ENCODE results near the gene ASB2. TPM values are rescaled to one million over a fixed set of nuclear protein-coding genes. Genes with fewer than 3 reads are reported as not detected.
A peak's percentile ranks its signal among the peaks of the same experiment; 100 is the strongest.

Gene ASB2
- polyA plus RNA-seq, 3 donors = 0.25 to 2.5 (median 1.4) TPM

- no peak overlapping the region for H3K4me2 ChIP-seq (replicated peaks; ENCODE audit: extremely low read depth, low read length, poor library complexity, severe bottlenecking)
- peaks cover 57 to 73% of the 10 kb centered on the region in 2 donors for H3K4me1 ChIP-seq (ENCODE audit: control insufficient read depth in 1 of 2, insufficient read depth in 2 of 2, low read length in 2 of 2)
- H3K9me3 ChIP-seq (replicated peaks in 1 of 2; ENCODE audit: control insufficient read depth in 1 of 2, insufficient read depth in 1 of 2, low read length in 2 of 2) = no peaks in the 10 kb centered on the region
- 91% methylated on average over 8 of the region's 10 CpGs for WGBS (ENCODE audit: insufficient coverage)
- Mint-ChIP-seq H3K36me3 (peaks cover 5 to 14% of the 10 kb centered on the region in 2 donors), H3K27ac (peak overlapping the region in 1 of 7 donors; percentile 58), H3K4me3 (no peak overlapping the region), H3K4me1 (peaks cover 81% of the 10 kb centered on the region), H3K27me3 (ENCODE audit: low read depth in 3 of 3) (peaks cover 4 to 10% (median 7%) of the 10 kb centered on the region in 3 donors), H3K9me3 (peaks cover 0 to 2% (median 0%) of the 10 kb centered on the region in 7 donors)
- no peaks in the 10 kb centered on the region for H4K20me1 ChIP-seq (ENCODE audit: insufficient read depth, low read length)
- no peaks in the 10 kb centered on the region for H3K27me3 ChIP-seq (ENCODE audit: control insufficient read depth in 2 of 2, insufficient read depth in 2 of 2, low read length in 2 of 2)
- no peak overlapping the region for H3K27ac ChIP-seq (ENCODE audit: low read depth in 1 of 2, low read length in 2 of 2)
- no peak overlapping the region for H3K9ac ChIP-seq (ENCODE audit: insufficient read depth, low read length, poor library complexity, severe bottlenecking)
- no peak overlapping the region for H2AFZ ChIP-seq (ENCODE audit: insufficient read depth, low read depth, low read length, poor library complexity, severe bottlenecking)
- TF ChIP-seq CTCF (IDR thresholded peaks at IDR 0.05) = no peak
- no peaks in the 10 kb centered on the region for H3K36me3 ChIP-seq (replicated peaks in 1 of 2; ENCODE audit: control insufficient read depth in 1 of 2, insufficient read depth in 2 of 2, low read length in 2 of 2)
- no peaks in the 10 kb centered on the region for H3K79me2 ChIP-seq (ENCODE audit: insufficient read depth, low read length)
- intact Hi-C loops (cut with micrococcal nuclease) = loop anchor here in 1 of 2 donors (10.0 kb wide), 1 partner anchor 629 kb away; the partner anchor contains the start of gene BTBD7
- H3K4me3 ChIP-seq (replicated peaks in 1 of 3; ENCODE audit: low read depth in 2 of 3, low read length in 3 of 3) = no peak overlapping the region
- DNase-seq = no peak
Observed at GRCh38 chr14:93964281-93964680, 12.1 kb downstream of the ASB2 start.

- H3K9me3 Mint-ChIP-seq = peaks cover 0 to 2% (median 0%) of the 10 kb centered on the region in 7 donors
- no peaks in the 10 kb centered on the region for H4K20me1 ChIP-seq (ENCODE audit: insufficient read depth, low read length)
- H3K4me3 Mint-ChIP-seq = peak overlapping the region; percentile 7 to 13
- H3K79me2 ChIP-seq (ENCODE audit: insufficient read depth, low read length) = no peaks in the 10 kb centered on the region
- H3K27me3 ChIP-seq (ENCODE audit: control insufficient read depth in 2 of 2, insufficient read depth in 2 of 2, low read length in 2 of 2) = no peaks in the 10 kb centered on the region
- DNase-seq = no peak
- no peak overlapping the region for H3K4me3 ChIP-seq (replicated peaks in 1 of 3; ENCODE audit: low read depth in 2 of 3, low read length in 3 of 3)
- H2AFZ ChIP-seq (ENCODE audit: insufficient read depth, low read depth, low read length, poor library complexity, severe bottlenecking) = no peak overlapping the region
- no peak overlapping the region for H3K9ac ChIP-seq (ENCODE audit: insufficient read depth, low read length, poor library complexity, severe bottlenecking)
- no peak overlapping the region for H3K27ac ChIP-seq (ENCODE audit: low read depth in 1 of 2, low read length in 2 of 2)
- peaks cover 5 to 14% of the 10 kb centered on the region in 2 donors for H3K36me3 Mint-ChIP-seq
- H3K4me1 Mint-ChIP-seq = peaks cover 82% of the 10 kb centered on the region
- no peak overlapping the region for H3K4me2 ChIP-seq (replicated peaks; ENCODE audit: extremely low read depth, low read length, poor library complexity, severe bottlenecking)
- peaks cover 58 to 73% of the 10 kb centered on the region in 2 donors for H3K4me1 ChIP-seq (ENCODE audit: control insufficient read depth in 1 of 2, insufficient read depth in 2 of 2, low read length in 2 of 2)
- 96% methylated on average over 3 of the region's 4 CpGs for WGBS (ENCODE audit: insufficient coverage)
- intact Hi-C loops (cut with micrococcal nuclease) = loop anchor here in 1 of 2 donors (10.0 kb wide), 1 partner anchor 629 kb away; the partner anchor contains the start of gene BTBD7
- peak overlapping the region in 5 of 7 donors; percentile 84 to 97 (median 94) for H3K27ac Mint-ChIP-seq
- H3K36me3 ChIP-seq (replicated peaks in 1 of 2; ENCODE audit: control insufficient read depth in 1 of 2, insufficient read depth in 2 of 2, low read length in 2 of 2) = no peaks in the 10 kb centered on the region
- no peak for TF ChIP-seq CTCF (IDR thresholded peaks at IDR 0.05)
- H3K27me3 Mint-ChIP-seq (ENCODE audit: low read depth in 3 of 3) = peaks cover 1 to 16% (median 4%) of the 10 kb centered on the region in 3 donors
- H3K9me3 ChIP-seq (replicated peaks in 1 of 2; ENCODE audit: control insufficient read depth in 1 of 2, insufficient read depth in 1 of 2, low read length in 2 of 2) = no peaks in the 10 kb centered on the region
Observed at GRCh38 chr14:93963692-93964091, 12.7 kb downstream of the ASB2 start.
